ENCODE data around the gene ZC3H7B.

GRCh38 chr22:41382610-41383009, 81.3 kb downstream of the ZC3H7B start:
- TF ChIP-seq POLR2A (IDR thresholded peaks at IDR 0.05): no peak
- TF ChIP-seq CTCF (IDR thresholded peaks at IDR 0.05): no peak
